ENCODE data around the gene MAN2A2. TPM values are rescaled to one million over a fixed set of nuclear protein-coding genes. Genes with fewer than 3 reads are reported as not detected.
A peak's percentile ranks its signal among the peaks of the same experiment; 100 is the strongest.

Gene MAN2A2
- total and polyA plus RNA-seq, 2 of the 8 experiments (the other 6 are each of a cell fraction or from before 2014, with no cell fraction given), result 23.1 to 29.7 TPM

GRCh38 chr15:90954712-90955623, 51.9 kb downstream of the MAN2A2 start, which contains the start of gene RCCD1:
TSS of gene RCCD1 (plus strand) at chr15:90954884. CDS start at chr15:90956735, 1,851 bp downstream.
- Histone ChIP-seq H2BK120ac (replicated peaks; ENCODE audit: low read depth, low read length) (no peak within 1 kb of the TSS), H3K4me1 (replicated peaks in 1 of 4; ENCODE audit: control insufficient read depth in 3 of 4, insufficient read depth in 4 of 4, low read length in 3 of 4) (peaks cover 0 to 15% (median 8%) of the 10 kb centered on the region in 4 experiments; a peak in 6 of 7 replicates), H3K4me2 (ENCODE audit: insufficient read depth in 1 of 2, low read depth in 2 of 2, low read length in 2 of 2) (peak within 1 kb of the TSS; percentile 82 to 98), H2AFZ (ENCODE audit: low read length) (peak within 1 kb of the TSS; percentile 34; the same call in 1 of the 2 replicates), H3K4me3 (ENCODE audit: extremely low read depth in 1 of 4, insufficient read depth in 2 of 4, low read depth in 3 of 4, low read length in 4 of 4) (peak within 1 kb of the TSS; percentile 46 to 72 (median 58)), H3K36me3 (ENCODE audit: control insufficient read depth in 2 of 4, insufficient read depth in 4 of 4, low read length in 3 of 4) (peaks cover 2 to 29% (median 20%) of the 10 kb centered on the region in 4 experiments; a peak in 6 of 8 replicates), H3K79me2 (ENCODE audit: control insufficient read depth in 1 of 2, insufficient read depth in 2 of 2, low read length in 2 of 2) (no peaks in the 10 kb centered on the region), H4K5ac (ENCODE audit: insufficient read length, low read depth, low read length) (peak within 1 kb of the TSS; percentile 91), H3K79me1 (ENCODE audit: low read depth, low read length) (peaks cover 3% of the 10 kb centered on the region; the same call in 1 of the 2 replicates), H3K9me3 (ENCODE audit: insufficient read depth in 2 of 2, low read depth in 1 of 2, low read length in 1 of 2) (no peaks in the 10 kb centered on the region), H3K27me3 (replicated peaks in 1 of 4; ENCODE audit: control insufficient read depth in 3 of 4, extremely low read depth in 1 of 4, insufficient read depth in 3 of 4, low read length in 3 of 4) (no peaks in the 10 kb centered on the region), H2BK20ac (ENCODE audit: low read length) (no peak within 1 kb of the TSS), H4K20me1 (replicated peaks in 1 of 2; ENCODE audit: control insufficient read depth in 1 of 2, insufficient read depth in 2 of 2, low read length in 2 of 2) (peaks cover 1 to 6% of the 10 kb centered on the region in 2 experiments), H3K27ac (ENCODE audit: low read depth, low read length) (peak within 1 kb of the TSS; percentile 92), H4K8ac (ENCODE audit: extremely low read depth, insufficient read depth, low read length) (peak within 1 kb of the TSS; percentile 75), H4K91ac (replicated peaks; ENCODE audit: insufficient read length, low read length) (peak within 1 kb of the TSS; percentile 91), H2BK15ac (ENCODE audit: low read length) (no peak within 1 kb of the TSS), H2AK5ac (ENCODE audit: low read depth, low read length) (no peak within 1 kb of the TSS), H2BK12ac (ENCODE audit: low read depth, low read length) (no peak within 1 kb of the TSS), H3K4ac (replicated peaks; ENCODE audit: insufficient read length, low read depth, low read length) (peak within 1 kb of the TSS; percentile 89), H3K56ac (replicated peaks; ENCODE audit: insufficient read length, low read depth, low read length) (peak within 1 kb of the TSS; percentile 96), H3K14ac (ENCODE audit: insufficient read length) (no peak within 1 kb of the TSS), H3K23ac (ENCODE audit: insufficient read length) (no peak within 1 kb of the TSS), H3K9ac (replicated peaks in 1 of 4; ENCODE audit: extremely low read depth in 1 of 4, low read depth in 3 of 4, low read length in 3 of 4) (peak within 1 kb of the TSS in 3 of 4 experiments; percentile 59 to 88 (median 87); a peak in 5 of 7 replicates), H3K23me2 (ENCODE audit: low read depth, low read length) (peaks cover 14% of the 10 kb centered on the region; the same call in 1 of the 2 replicates), H3K18ac (ENCODE audit: extremely low read depth, low read length) (peak within 1 kb of the TSS; percentile 96), H2BK5ac (ENCODE audit: low read depth, low read length) (peak within 1 kb of the TSS; percentile 90; the same call in 1 of the 2 replicates)
- CTCF ChIA-PET (ENCODE audit: partially characterized antibody), result interaction anchor here (0.7 to 19.2 kb wide), 9 partner anchors 16 to 425 kb away, joined by 3 to 306 read pairs (median 3); partner anchors contain the start of genes HDDC3, MAN2A2 and UNC45A
- peak; percentile 85 to 92 for DNase-seq (ENCODE audit: low read depth in 1 of 2, low spot score in 2 of 2)
- peak; percentile 69 for FAIRE-seq
- POLR2A ChIA-PET (ENCODE audit: partially characterized antibody), result interaction anchor here (0.7 to 2.8 kb wide), 14 partner anchors 12 to 115 kb away, joined by 3 to 20 read pairs (median 5); partner anchors contain the start of genes HDDC3, MAN2A2, PRC1 and UNC45A
- 4% methylated on average over 63 of the region's 69 CpGs; no CpG with 5 or more reads in 1 of the 2 experiments for WGBS, 2 experiments (ENCODE audit: extremely low coverage in 1 of 2, insufficient coverage in 1 of 2, insufficient read length in 1 of 2, insufficient replicate concordance in 2 of 2, low coverage in 1 of 2, low lambda C conversion rate in 2 of 2, missing lambda C conversion rate in 1 of 2)
- TF ChIP-seq HDAC2 (IDR thresholded peaks at IDR 0.05; ENCODE audit: borderline replicate concordance in 1 of 2, low read depth in 2 of 2, low read length in 2 of 2) (peak in 1 of 2 experiments; percentile 75; a peak in 1 of 4 replicates), RFX5 (IDR thresholded peaks at IDR 0.05; ENCODE audit: borderline replicate concordance, low read depth, low read length) (no peak), USF2 (IDR thresholded peaks at IDR 0.05; ENCODE audit: low read length) (peak; percentile 98), BCL11A (IDR thresholded peaks at IDR 0.05; ENCODE audit: low read depth in 2 of 2, low read length in 2 of 2) (no peak), SRF (IDR thresholded peaks at IDR 0.05; ENCODE audit: low read depth, low read length) (no peak), TEAD4 (IDR thresholded peaks at IDR 0.05; ENCODE audit: low read depth, low read length) (no peak), ASH2L (IDR thresholded peaks at IDR 0.05; ENCODE audit: low read length) (peak; percentile 68), SP1 (IDR thresholded peaks at IDR 0.05; ENCODE audit: low read depth, low read length) (peak; percentile 7; the same call in 1 of the 2 replicates), CHD2 (IDR thresholded peaks at IDR 0.05; ENCODE audit: low read length) (peak; percentile 32; the same call in 1 of the 2 replicates)
